ENCODE data around the gene MRPS21.
"Not testable (repeated sequence)": the region's sequence is repeated elsewhere in the genome, so short reads cannot be mapped to it uniquely, and the experiment has no call there.

Gene MRPS21

GRCh38 chr1:150302902-150303301 is 9.2 kb downstream of the MRPS21 start:
- Mint-ChIP-seq H3K27ac (no peak overlapping the region), H3K36me3 (ENCODE audit: low read depth) (peaks cover 58% of the 10 kb centered on the region), H3K4me3 (no peak overlapping the region), H3K9me3 (no peaks in the 10 kb centered on the region), H3K27me3 (ENCODE audit: low read depth, poor library complexity) (no peaks in the 10 kb centered on the region), H3K4me1 (no peaks in the 10 kb centered on the region)
- TF ChIP-seq CTCF (IDR thresholded peaks at IDR 0.05), result no peak
- DNase-seq, result no peak

GRCh38 chr1:150308585-150308984 is 14.9 kb downstream of the MRPS21 start:
- H3K4me1 Mint-ChIP-seq; H3K27me3 Mint-ChIP-seq (ENCODE audit: low read depth, poor library complexity); H3K27ac Mint-ChIP-seq; DNase-seq; H3K9me3 Mint-ChIP-seq; H3K4me3 Mint-ChIP-seq: not testable (repeated sequence)
- H3K36me3 Mint-ChIP-seq (ENCODE audit: low read depth), result peaks cover 32% of the 10 kb centered on the region

- Mint-ChIP-seq H3K9me3 (no peaks in the 10 kb centered on the region), H3K27me3 (ENCODE audit: low read depth, poor library complexity) (peaks cover 5% of the 10 kb centered on the region), H3K27ac (peak overlapping the region; percentile 77), H3K36me3 (ENCODE audit: low read depth) (peaks cover 29% of the 10 kb centered on the region), H3K4me1 (peaks cover 8% of the 10 kb centered on the region), H3K4me3 (no peak overlapping the region)
- no peak for DNase-seq
- TF ChIP-seq CTCF (IDR thresholded peaks at IDR 0.05), result no peak
These were observed 16.3 kb downstream of the MRPS21 start for GRCh38 chr1:150309758-150310508.

GRCh38 chr1:150311762-150312161 is 18.1 kb downstream of the MRPS21 start:
- Mint-ChIP-seq H3K4me1 (peaks cover 8% of the 10 kb centered on the region), H3K27ac (peak overlapping the region; percentile 47)
- TF ChIP-seq CTCF (IDR thresholded peaks at IDR 0.05), result no peak

GRCh38 chr1:150314691-150315090 is 21.0 kb downstream of the MRPS21 start:
- H3K27ac Mint-ChIP-seq; H3K9me3 Mint-ChIP-seq; H3K36me3 Mint-ChIP-seq (ENCODE audit: low read depth); H3K4me1 Mint-ChIP-seq; DNase-seq; H3K4me3 Mint-ChIP-seq: not testable (repeated sequence)
- H3K27me3 Mint-ChIP-seq (ENCODE audit: low read depth, poor library complexity), result peaks cover 16% of the 10 kb centered on the region

More at GRCh38 chr1:150311762-150312161, 18.1 kb downstream of the MRPS21 start:
- Mint-ChIP-seq H3K36me3 (ENCODE audit: low read depth) (peaks cover 20% of the 10 kb centered on the region), H3K9me3 (no peaks in the 10 kb centered on the region), H3K27me3 (ENCODE audit: low read depth, poor library complexity) (peaks cover 5% of the 10 kb centered on the region), H3K4me3 (no peak overlapping the region)
- no peak for DNase-seq

- peak overlapping the region; percentile 98 for H3K4me3 Mint-ChIP-seq
- peaks cover 11% of the 10 kb centered on the region for H3K36me3 Mint-ChIP-seq (ENCODE audit: low read depth)
- peaks cover 15% of the 10 kb centered on the region for H3K4me1 Mint-ChIP-seq
- no peak for TF ChIP-seq CTCF (IDR thresholded peaks at IDR 0.05)
- H3K27ac Mint-ChIP-seq, result no peak overlapping the region
- DNase-seq, result no peak
- H3K9me3 Mint-ChIP-seq, result no peaks in the 10 kb centered on the region
- H3K27me3 Mint-ChIP-seq (ENCODE audit: low read depth, poor library complexity), result peaks cover 11% of the 10 kb centered on the region
These were observed 27.0 kb downstream of the MRPS21 start for GRCh38 chr1:150320667-150320978.

GRCh38 chr1:150321826-150322166 is 28.1 kb downstream of the MRPS21 start:
- peak overlapping the region; percentile 99 for H3K27ac Mint-ChIP-seq
- no peak for DNase-seq
- no peaks in the 10 kb centered on the region for H3K9me3 Mint-ChIP-seq
- peaks cover 15% of the 10 kb centered on the region for H3K4me1 Mint-ChIP-seq
- H3K4me3 Mint-ChIP-seq, result peak overlapping the region; percentile 98
- TF ChIP-seq CTCF (IDR thresholded peaks at IDR 0.05), result no peak
- H3K27me3 Mint-ChIP-seq (ENCODE audit: low read depth, poor library complexity), result peaks cover 11% of the 10 kb centered on the region
- H3K36me3 Mint-ChIP-seq (ENCODE audit: low read depth), result peaks cover 23% of the 10 kb centered on the region

Data from nephron progenitor cell (in vitro differentiated cells).